ENCODE measurements around the gene APBA2. TPM values are rescaled to one million over a fixed set of nuclear protein-coding genes. Genes with fewer than 3 reads are reported as not detected.

APBA2 gene
- total RNA-seq, 6 donors from 2014 or later, result 3.2 to 7.9 (median 6.0) TPM

- peak in 1 of 2 donors; percentile 16 for DNase-seq
- no peak overlapping the region for H3K4me3 ChIP-seq
- H3K36me3 ChIP-seq, result no peaks in the 10 kb centered on the region
- 88 to 90% methylated on average over 7 to 8 of the region's 8 CpGs for WGBS, 2 donors
- no peak for ATAC-seq (ENCODE audit: low FRiP score in 2 of 2)
- peaks cover 0 to 7% (median 5%) of the 10 kb centered on the region in 4 donors for H3K4me1 ChIP-seq
- no peak overlapping the region for H3K27ac ChIP-seq
- H3K27me3 ChIP-seq, result no peaks in the 10 kb centered on the region
- no peaks in the 10 kb centered on the region for H3K9me3 ChIP-seq
- TF ChIP-seq POLR2AphosphoS5 (IDR thresholded peaks at IDR 0.05) (no peak), CTCF (IDR thresholded peaks at IDR 0.05) (no peak), POLR2A (IDR thresholded peaks at IDR 0.05) (no peak), EP300 (IDR thresholded peaks at IDR 0.05) (no peak)
These were observed 256.5 kb downstream of the APBA2 start for GRCh38 chr15:29142129-29142747.

GRCh38 chr15:29143293-29143692, 257.5 kb downstream of the APBA2 start:
- Histone ChIP-seq H3K9me3 (no peaks in the 10 kb centered on the region), H3K27me3 (no peaks in the 10 kb centered on the region), H3K36me3 (no peaks in the 10 kb centered on the region), H3K4me3 (no peak overlapping the region), H3K27ac (no peak overlapping the region), H3K4me1 (peaks cover 0 to 7% (median 5%) of the 10 kb centered on the region in 4 donors)
- 90 to 94% methylated on average over 5 of the region's 5 CpGs for WGBS, 2 donors
- ATAC-seq (ENCODE audit: low FRiP score in 2 of 2), result no peak
- DNase-seq, result peak in 1 of 2 donors; percentile 6
- TF ChIP-seq POLR2AphosphoS5 (IDR thresholded peaks at IDR 0.05) (no peak), CTCF (IDR thresholded peaks at IDR 0.05) (no peak), EP300 (IDR thresholded peaks at IDR 0.05) (no peak), POLR2A (IDR thresholded peaks at IDR 0.05) (no peak)

- TF ChIP-seq POLR2A (IDR thresholded peaks at IDR 0.05), result no peak
- no peak for TF ChIP-seq POLR2AphosphoS5 (IDR thresholded peaks at IDR 0.05)
- TF ChIP-seq EP300 (IDR thresholded peaks at IDR 0.05), result no peak
- no peak for TF ChIP-seq CTCF (IDR thresholded peaks at IDR 0.05)
- Histone ChIP-seq H3K4me3 (no peak overlapping the region), H3K9me3 (no peaks in the 10 kb centered on the region), H3K36me3 (no peaks in the 10 kb centered on the region), H3K4me1 (peaks cover 0 to 7% (median 5%) of the 10 kb centered on the region in 4 donors), H3K27me3 (no peaks in the 10 kb centered on the region), H3K27ac (no peak overlapping the region)
- 84 to 87% methylated on average over 10 of the region's 10 CpGs for WGBS, 2 donors
- no peak for DNase-seq
- no peak for ATAC-seq (ENCODE audit: low FRiP score in 2 of 2)
These were observed 258.3 kb downstream of the APBA2 start for GRCh38 chr15:29143909-29144635.

GRCh38 chr15:29149738-29150075, 263.9 kb downstream of the APBA2 start:
- WGBS, 2 donors, result 81 to 85% methylated on average over 17 to 18 of the region's 18 CpGs
- ATAC-seq (ENCODE audit: low FRiP score in 2 of 2) (no peak), DNase-seq (peak in 1 of 2 donors; percentile 46)
- H3K9me3 ChIP-seq, result no peaks in the 10 kb centered on the region
- no peaks in the 10 kb centered on the region for H3K27me3 ChIP-seq
- no peaks in the 10 kb centered on the region for H3K4me1 ChIP-seq
- no peak overlapping the region for H3K4me3 ChIP-seq
- H3K36me3 ChIP-seq, result no peaks in the 10 kb centered on the region
- TF ChIP-seq POLR2A (IDR thresholded peaks at IDR 0.05) (no peak), POLR2AphosphoS5 (IDR thresholded peaks at IDR 0.05) (no peak), CTCF (IDR thresholded peaks at IDR 0.05) (no peak), EP300 (IDR thresholded peaks at IDR 0.05) (no peak)
- no peak overlapping the region for H3K27ac ChIP-seq

All from upper lobe of left lung (tissue), 6 donors.